H9 (cell line): ENCODE data around the gene ADO. TPM values are rescaled to one million over a fixed set of nuclear protein-coding genes. Genes with fewer than 3 reads are reported as not detected.

Experiments
- DNase-seq: peaks from one replicate; pipeline ENCODE4 v3.0.0-alpha.2; 2017
- H2AFZ ChIP-seq: one replicate; pipeline ENCODE4 v1.6.1; 2013; ENCODE audit warnings: mild to moderate bottlenecking, low read length, control low read depth, moderate library complexity
- H2AK5ac ChIP-seq: 2 replicates; pipeline ENCODE4 v1.6.1; 2013; ENCODE audit warnings: low read length, control low read depth, mixed read lengths; ENCODE audit not compliant: insufficient read length
- H2BK120ac ChIP-seq: one replicate; pipeline ENCODE4 v1.6.1; 2013; ENCODE audit warnings: low read depth, mild to moderate bottlenecking, low read length, control low read depth, inconsistent platforms; ENCODE audit not compliant: poor library complexity, severe bottlenecking
- H2BK12ac ChIP-seq: 2 replicates; pipeline ENCODE4 v1.6.1; 2013; ENCODE audit warnings: low read length, control low read depth, mixed read lengths, low read depth; ENCODE audit not compliant: insufficient read length
- H2BK15ac ChIP-seq: 2 replicates; pipeline ENCODE4 v1.6.1; 2013; ENCODE audit warnings: low read depth, low read length, control low read depth
- H2BK20ac ChIP-seq: one replicate; pipeline ENCODE4 v1.6.1; 2013; ENCODE audit warnings: low read depth, mild to moderate bottlenecking, low read length, control low read depth, inconsistent platforms; ENCODE audit not compliant: poor library complexity, severe bottlenecking
- H2BK5ac ChIP-seq: 2 replicates; pipeline ENCODE4 v1.6.1; 2013; ENCODE audit warnings: low read length, control low read depth, mixed read lengths; ENCODE audit not compliant: insufficient read length
- H3K14ac ChIP-seq: 2 replicates; pipeline ENCODE4 v1.6.1; 2013; ENCODE audit warnings: low read length, control low read depth; ENCODE audit not compliant: insufficient read depth
- H3K18ac ChIP-seq: 2 replicates; pipeline ENCODE4 v1.6.1; 2013; ENCODE audit warnings: low read depth, mild to moderate bottlenecking, mixed read lengths, low read length, control low read depth; ENCODE audit not compliant: insufficient read length
- H3K23ac ChIP-seq: 2 replicates; pipeline ENCODE4 v1.6.1; 2013; ENCODE audit warnings: low read length, control low read depth, mixed read lengths, low read depth; ENCODE audit not compliant: insufficient read length
- H3K23me2 ChIP-seq: 2 replicates; pipeline ENCODE4 v1.6.1; 2013; ENCODE audit warnings: low read depth, mild to moderate bottlenecking, mixed read lengths, low read length, control low read depth; ENCODE audit not compliant: insufficient read length, poor library complexity, severe bottlenecking
- H3K27ac ChIP-seq: 2 replicates; pipeline ENCODE4 v1.5.1; 2013; ENCODE audit warnings: low read length, control low read depth, mixed read lengths, low read depth; ENCODE audit not compliant: insufficient read length
- H3K27me3 ChIP-seq: 2 replicates; pipeline ENCODE4 v1.6.1; 2013; ENCODE audit warnings: low read length, control low read depth, inconsistent platforms; ENCODE audit not compliant: insufficient read depth
- H3K4ac ChIP-seq: 2 replicates; pipeline ENCODE4 v1.6.1; 2013; ENCODE audit warnings: low read depth, mild to moderate bottlenecking, control low read depth, inconsistent platforms, low read length, moderate library complexity
- H3K4me1 ChIP-seq: 2 replicates; pipeline ENCODE4 v1.6.1; 2013; ENCODE audit warnings: low read length, control low read depth, inconsistent platforms; ENCODE audit not compliant: insufficient read depth
- H3K4me2 ChIP-seq: 2 replicates; pipeline ENCODE4 v1.6.1; 2013; ENCODE audit warnings: low read length, control low read depth, mixed read lengths; ENCODE audit not compliant: insufficient read length, insufficient read depth
- H3K56ac ChIP-seq: 2 replicates; pipeline ENCODE4 v1.6.1; 2013; ENCODE audit warnings: low read depth, mild to moderate bottlenecking, mixed read lengths, low read length, control low read depth; ENCODE audit not compliant: insufficient read length
- H3K79me1 ChIP-seq: 2 replicates; pipeline ENCODE4 v1.6.1; 2013; ENCODE audit warnings: low read depth, mild to moderate bottlenecking, moderate library complexity, low read length, control low read depth, inconsistent platforms; ENCODE audit not compliant: insufficient read depth, poor library complexity, severe bottlenecking
- H3K79me2 ChIP-seq: 2 replicates; pipeline ENCODE4 v1.6.1; 2013; ENCODE audit warnings: low read length, control low read depth, inconsistent platforms; ENCODE audit not compliant: insufficient read depth
- H3K9ac ChIP-seq: 2 replicates; pipeline ENCODE4 v1.6.1; 2013; ENCODE audit warnings: low read length, control low read depth, mixed read lengths; ENCODE audit not compliant: insufficient read length; ENCODE audit errors: extremely low read depth
- H3K9me3 ChIP-seq: one replicate; pipeline ENCODE4 v1.6.1; 2013; ENCODE audit warnings: low read depth, low read length, inconsistent platforms; ENCODE audit not compliant: control insufficient read depth
- H3T11ph ChIP-seq: one replicate; pipeline ENCODE4 v1.6.1; 2013; ENCODE audit warnings: mild to moderate bottlenecking, low read length, control low read depth, inconsistent platforms
- H4K20me1 ChIP-seq: one replicate; pipeline ENCODE4 v1.6.1; 2013; ENCODE audit not compliant: control insufficient read depth, insufficient read length, insufficient read depth
- H4K5ac ChIP-seq: 2 replicates; pipeline ENCODE4 v1.6.1; 2013; ENCODE audit warnings: low read depth, mild to moderate bottlenecking, mixed read lengths, low read length, control low read depth; ENCODE audit not compliant: insufficient read length
- H4K8ac ChIP-seq: replicated peaks from 2 replicates; pipeline ENCODE4 v1.6.1; 2013; ENCODE audit warnings: low read length, control low read depth, mixed read lengths, low read depth; ENCODE audit not compliant: insufficient read length
- H4K91ac ChIP-seq: 2 replicates; pipeline ENCODE4 v1.6.1; 2013; ENCODE audit warnings: low read depth, mild to moderate bottlenecking, moderate library complexity, mixed read lengths, low read length, control low read depth; ENCODE audit not compliant: insufficient read length
- H3K27ac Mint-ChIP-seq, 3 experiments: 2 replicates in 2 of 3; 3 replicates in 1 of 3; pipeline ENCODE4 v1.8.0; 2020 to 2021; ENCODE audit warnings: mixed read lengths in 3 of 3, mild to moderate bottlenecking in 1 of 3, moderate library complexity in 1 of 3
- H3K27me3 Mint-ChIP-seq: 2 replicates; pipeline ENCODE4 v1.8.0; 2021; ENCODE audit warnings: low read depth, mild to moderate bottlenecking, moderate library complexity, mixed read lengths
- H3K36me3 Mint-ChIP-seq, 3 experiments: 2 replicates in 2 of 3; 3 replicates in 1 of 3; pipeline ENCODE4 v1.8.0; 2020 to 2021; ENCODE audit warnings: low read depth in 3 of 3, mixed read lengths in 3 of 3; ENCODE audit not compliant: insufficient read depth in 1 of 3
- H3K4me1 Mint-ChIP-seq, 2 experiments: 2 replicates each; pipeline ENCODE4 v1.8.0; 2020; ENCODE audit warnings: mixed read lengths in 2 of 2
- H3K4me3 Mint-ChIP-seq, 2 experiments: 2 replicates in 1 of 2; 3 replicates in 1 of 2; pipeline ENCODE4 v1.8.0; 2020 to 2021; ENCODE audit warnings: mild to moderate bottlenecking in 2 of 2, mixed read lengths in 2 of 2, moderate library complexity in 1 of 2
- H3K9me3 Mint-ChIP-seq, 2 experiments: 2 replicates in 1 of 2; 3 replicates in 1 of 2; pipeline ENCODE4 v1.8.0; 2020; ENCODE audit warnings: mild to moderate bottlenecking in 2 of 2, mixed read lengths in 2 of 2, moderate library complexity in 1 of 2
- CTCF ChIP-seq: fragments of 200-600 bp; sonication (generic); conservative IDR thresholded peaks from 3 replicates; pipeline ENCODE4 v1.8.0; 2021; ENCODE audit warnings: antibody characterized with exemption, mild to moderate bottlenecking
- whole genome bisulfite sequencing: extraction: QIAGEN DNeasy Blood & Tissue Kit; methylation state at CpG from one replicate; pipeline ENCODE4 v1.1.7; 2013; ENCODE audit warnings: missing lambda C conversion rate, low lambda C conversion rate, mixed read lengths; ENCODE audit not compliant: insufficient read length; ENCODE audit errors: extremely low coverage; 5-methylcytosine and 5-hydroxymethylcytosine counted together
- total RNA-seq: library from RNA; stranded (reverse); gene quantifications from 2 replicates; pipeline ENCODE4 v1.2.1, GENCODE V29; 2021

ADO gene
- total RNA-seq, 1 experiment from 2014 or later = 31.6 TPM

GRCh38 chr10:62766386-62766785 lies 38.1 kb upstream of the ADO start:
- Histone ChIP-seq H2AFZ (no peak overlapping the region), H3K23ac (no peak overlapping the region), H3K79me2 (no peaks in the 10 kb centered on the region), H4K5ac (no peak overlapping the region), H3K18ac (no peak overlapping the region), H3K27me3 (no peaks in the 10 kb centered on the region), H2BK15ac (no peak overlapping the region), H4K91ac (no peak overlapping the region), H3K27ac (no peak overlapping the region), H2BK120ac (no peak overlapping the region), H3K56ac (no peak overlapping the region), H2BK5ac (no peak overlapping the region), H2AK5ac (no peak overlapping the region), H3K4ac (no peak overlapping the region), H3K9me3 (no peaks in the 10 kb centered on the region), H4K20me1 (no peaks in the 10 kb centered on the region), H3K9ac (no peak overlapping the region), H2BK20ac (no peak overlapping the region), H4K8ac (no peak overlapping the region), H3K4me2 (no peak overlapping the region), H3K79me1 (no peaks in the 10 kb centered on the region), H2BK12ac (no peak overlapping the region), H3T11ph (no peak overlapping the region), H3K14ac (no peak overlapping the region), H3K23me2 (no peaks in the 10 kb centered on the region), H3K4me1 (no peaks in the 10 kb centered on the region)
- H3K9me3 Mint-ChIP-seq = no peaks in the 10 kb centered on the region; a peak in 1 of 5 replicates
- H3K4me3 Mint-ChIP-seq = no peak overlapping the region
- H3K27ac Mint-ChIP-seq = no peak overlapping the region
- no peak for TF ChIP-seq CTCF
- no peak for DNase-seq
- H3K4me1 Mint-ChIP-seq = peaks cover 16 to 17% of the 10 kb centered on the region in 2 experiments
- WGBS = no CpG with 5 or more reads among the region's 3 CpGs
- H3K27me3 Mint-ChIP-seq = no peaks in the 10 kb centered on the region
- H3K36me3 Mint-ChIP-seq = no peaks in the 10 kb centered on the region
